Jurkat, Clone E6-1 (cell line): Measurements from ENCODE around the gene KIF1A.
"Not testable (repeated sequence)": the region's sequence is repeated elsewhere in the genome, so short reads cannot be mapped to it uniquely, and the experiment has no call there.

ENCODE experiments used
- DNase-seq: peaks from one replicate; pipeline ENCODE4 v3.0.0-alpha.2; 2011; ENCODE audit warnings: low read depth, low spot score
- H3K4me3 ChIP-seq: 2 replicates; pipeline ENCODE4 v1.5.1; 2011; ENCODE audit warnings: mild to moderate bottlenecking, low read length, control low read depth, moderate library complexity

The KIF1A gene

DNA sequence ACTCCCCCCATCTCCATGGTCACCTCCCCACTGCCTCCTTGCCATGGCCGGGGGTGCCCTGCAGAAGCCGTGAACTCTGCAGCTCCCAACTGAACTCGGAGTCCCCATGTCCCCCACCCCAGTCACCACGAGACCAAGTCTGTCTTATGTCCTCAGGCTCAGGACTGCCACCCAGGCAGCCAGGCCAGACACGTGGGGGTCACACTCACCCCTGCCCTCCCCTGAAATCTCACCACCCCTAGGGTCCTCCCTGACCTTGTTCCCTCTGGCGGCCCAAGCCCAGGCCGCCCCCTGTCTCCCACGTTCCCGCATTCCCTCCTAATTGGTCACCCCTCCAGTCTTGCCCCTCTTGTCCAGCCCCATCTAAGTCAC lies 117.4 kb downstream of the KIF1A start:
- DNase-seq = no peak
- no peak overlapping the region for H3K4me3 ChIP-seq

GRCh38 chr2:240701736-240702639 lies 118.0 kb downstream of the KIF1A start:
- no peak for DNase-seq
- no peak overlapping the region for H3K4me3 ChIP-seq

DNA sequence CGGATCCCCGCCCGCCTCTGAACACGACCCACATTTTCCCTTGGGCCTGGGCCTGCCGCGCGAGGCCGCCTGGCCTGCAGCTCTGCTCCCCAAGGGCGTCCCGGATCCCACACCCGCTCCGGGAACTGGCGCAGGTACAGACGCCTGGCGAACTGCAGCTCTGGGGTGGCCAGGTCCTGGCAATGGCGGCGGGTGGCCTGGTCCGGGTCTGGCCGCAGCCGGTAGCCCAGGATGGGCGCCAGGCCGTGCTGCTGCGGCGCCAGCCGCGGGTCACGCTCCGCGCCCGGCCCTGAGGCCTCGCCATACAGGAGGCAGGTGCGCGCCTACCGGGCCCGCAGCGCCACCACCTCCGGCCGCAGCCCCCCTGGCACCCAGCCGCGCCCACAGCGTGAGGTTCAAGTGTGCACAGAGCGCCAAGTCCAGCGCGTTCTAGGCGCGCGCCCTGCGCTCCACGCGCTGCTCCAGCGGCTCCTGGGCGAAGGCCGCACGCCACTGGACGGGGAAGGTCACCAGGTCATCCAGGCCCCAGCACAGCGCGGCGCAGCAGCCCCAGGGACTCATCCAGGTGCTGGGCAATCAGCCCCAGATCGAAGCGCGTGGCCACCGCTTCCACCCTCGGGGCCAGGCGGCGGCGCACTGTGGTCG lies 118.8 kb downstream of the KIF1A start:
- no peak for DNase-seq
- no peak overlapping the region for H3K4me3 ChIP-seq

DNA sequence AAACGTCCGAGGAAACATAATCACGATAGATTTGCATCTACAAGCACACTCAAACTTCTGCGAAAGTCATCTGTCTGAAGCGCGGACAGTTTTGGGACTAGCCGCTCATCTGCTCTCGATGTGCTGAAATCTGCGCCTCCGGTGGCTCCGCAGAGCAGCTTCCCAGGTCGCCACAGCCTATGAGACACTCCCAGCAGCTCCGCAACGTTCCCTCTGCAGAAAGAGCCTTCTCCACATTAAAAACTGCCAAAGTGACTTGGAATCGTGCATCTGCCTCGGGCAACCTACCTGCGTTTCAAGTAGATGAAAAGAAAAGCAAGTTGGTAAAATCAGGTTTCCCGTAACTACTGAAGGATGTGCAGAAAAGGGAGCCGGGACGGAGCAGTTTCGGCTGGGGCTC lies 119.4 kb downstream of the KIF1A start:
- H3K4me3 ChIP-seq, DNase-seq: not testable (repeated sequence)

GRCh38 chr2:240699835-240700234 lies 120.2 kb downstream of the KIF1A start:
- not testable (repeated sequence) for DNase-seq, H3K4me3 ChIP-seq

GRCh38 chr2:240698852-240699561 lies 121.0 kb downstream of the KIF1A start:
- not testable (repeated sequence) for DNase-seq, H3K4me3 ChIP-seq

DNA sequence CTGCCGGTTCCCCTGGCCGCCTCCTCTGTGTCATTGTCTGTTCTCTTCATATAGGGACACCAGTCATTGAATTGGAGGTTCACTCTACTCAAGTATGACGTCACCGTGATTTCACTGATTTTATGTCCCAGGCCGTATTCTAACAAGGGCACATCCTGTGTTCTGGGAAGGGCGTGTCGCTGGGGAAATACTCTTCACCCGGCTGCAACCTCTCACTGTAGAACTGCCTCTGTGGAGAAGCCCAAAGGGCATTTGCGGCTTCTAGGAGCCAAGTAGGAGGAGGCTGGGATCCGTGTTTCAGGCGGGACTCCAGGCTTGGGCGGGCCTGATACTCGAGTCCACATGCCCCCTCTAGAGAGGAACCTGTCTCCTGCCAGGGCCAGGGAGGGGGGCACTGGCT lies 123.5 kb downstream of the KIF1A start:
- not testable (repeated sequence) for DNase-seq, H3K4me3 ChIP-seq

GRCh38 chr2:240695593-240695992 lies 124.4 kb downstream of the KIF1A start:
- not testable (repeated sequence) for H3K4me3 ChIP-seq, DNase-seq

DNA sequence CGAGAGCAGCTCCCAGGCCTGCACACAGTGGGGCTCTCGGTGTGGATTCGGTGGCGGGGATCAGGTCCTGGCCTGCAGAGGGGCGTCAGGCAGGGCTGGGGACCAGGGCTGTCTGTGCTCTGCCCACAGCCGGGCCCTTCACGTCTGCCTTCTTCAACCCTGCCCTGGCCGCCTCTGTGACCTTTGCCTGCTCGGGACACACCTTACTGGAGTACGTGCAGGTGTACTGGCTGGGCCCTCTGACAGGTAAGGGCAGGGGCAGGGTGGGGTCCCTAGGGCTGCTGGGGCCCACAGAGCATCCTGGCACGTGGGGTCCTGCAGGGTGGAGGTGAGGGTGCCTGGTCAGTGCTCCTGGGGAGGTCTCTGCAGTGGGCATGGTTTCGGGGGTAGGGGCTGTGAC lies 125.7 kb downstream of the KIF1A start:
- not testable (repeated sequence) for H3K4me3 ChIP-seq, DNase-seq

GRCh38 chr2:240692583-240693561 lies 127.1 kb downstream of the KIF1A start:
- not testable (repeated sequence) for DNase-seq, H3K4me3 ChIP-seq

DNA sequence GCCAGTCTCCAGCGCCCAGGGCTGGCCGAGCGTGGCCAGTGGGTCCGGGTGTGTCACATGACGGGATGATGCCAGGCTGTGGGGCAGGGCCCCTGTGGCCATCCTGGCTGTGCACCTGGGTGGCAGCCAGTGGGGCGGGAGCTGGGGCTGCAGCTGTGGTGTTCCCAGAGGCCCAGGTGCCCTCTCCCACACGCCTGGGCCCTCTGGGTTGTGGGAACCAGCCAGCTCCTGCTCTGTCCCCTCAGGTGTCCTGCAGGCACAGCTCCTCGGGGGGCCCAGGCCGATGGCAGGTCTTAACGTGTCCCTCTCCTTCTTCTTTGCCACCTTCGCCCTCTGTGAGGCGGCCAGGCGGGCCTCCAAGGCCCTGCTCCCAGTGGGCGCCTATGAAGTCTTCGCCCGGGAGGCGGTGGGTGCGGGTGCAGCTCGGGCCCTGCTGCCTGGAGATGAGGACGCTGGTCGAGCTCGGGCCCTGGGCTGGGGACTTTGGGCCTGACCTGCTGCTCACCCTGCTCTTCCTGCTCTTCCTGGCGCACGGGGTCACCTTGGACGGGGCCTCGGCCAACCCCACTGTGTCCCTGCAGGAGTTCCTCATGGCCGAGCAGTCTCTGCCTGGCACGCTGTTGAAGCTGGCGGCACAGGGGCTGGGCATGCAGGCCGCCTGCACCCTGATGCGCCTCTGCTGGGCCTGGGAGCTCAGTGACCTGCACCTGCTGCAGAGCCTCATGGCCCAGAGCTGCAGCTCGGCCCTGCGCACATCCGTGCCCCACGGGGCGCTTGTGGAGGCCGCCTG lies 128.2 kb downstream of the KIF1A start, which contains the start of gene AQP12A:
Gene AQP12A (plus strand): TSS at position 236 of the 790 bp plus-strand sequence. CDS start 48 bp downstream, at position 284.
- H3K4me3 ChIP-seq, DNase-seq: not testable (repeated sequence)

GRCh38 chr2:240691075-240691427 lies 129.0 kb downstream of the KIF1A start:
- H3K4me3 ChIP-seq, DNase-seq: not testable (repeated sequence)

DNA sequence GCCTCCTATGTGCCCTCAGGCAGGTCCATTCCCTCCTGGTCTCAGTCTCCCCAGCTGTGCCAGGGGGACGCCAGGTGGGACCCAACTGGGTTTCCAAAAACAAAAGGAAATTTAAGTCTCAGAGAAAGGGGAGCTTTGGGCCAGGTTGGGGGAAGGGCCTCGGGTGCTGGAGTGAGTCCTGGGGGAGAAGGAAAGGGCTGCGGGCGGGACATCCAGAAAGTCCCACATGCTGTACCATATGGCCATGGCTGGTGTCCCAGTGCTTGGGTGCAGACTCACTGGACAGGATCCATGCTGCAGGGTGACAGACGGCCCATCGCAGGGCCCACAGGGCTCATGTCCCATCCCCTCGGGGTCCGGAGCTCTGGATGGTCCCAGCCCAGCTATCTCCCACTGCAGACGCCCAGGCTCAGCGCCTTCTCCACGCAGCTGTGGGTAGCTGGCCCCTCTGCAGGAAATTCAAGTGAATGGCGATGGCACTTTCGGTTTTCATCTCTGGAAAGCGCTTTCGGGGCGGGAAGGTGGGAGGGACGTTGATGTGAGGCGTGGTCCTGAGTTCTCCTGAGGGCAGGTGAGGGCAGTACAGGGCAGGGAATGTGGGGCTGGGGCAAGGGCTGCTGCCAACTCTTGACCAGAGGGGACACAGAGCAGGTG lies 129.5 kb downstream of the KIF1A start:
- not testable (repeated sequence) for H3K4me3 ChIP-seq, DNase-seq

- no peak overlapping the region for H3K4me3 ChIP-seq
Observed at GRCh38 chr2:240689975-240690374, 130.0 kb downstream of the KIF1A start.

GRCh38 chr2:240688553-240688919 lies 131.5 kb downstream of the KIF1A start:
- no peak for DNase-seq
- no peak overlapping the region for H3K4me3 ChIP-seq

More at GRCh38 chr2:240689975-240690374, 130.0 kb downstream of the KIF1A start:
- DNase-seq = no peak

- no peak for DNase-seq
- no peak overlapping the region for H3K4me3 ChIP-seq
Observed at GRCh38 chr2:240687741-240688552, 132.1 kb downstream of the KIF1A start.
